H9 (cell line): ENCODE data around the gene TMEM164. TPM values are rescaled to one million over a fixed set of nuclear protein-coding genes. Genes with fewer than 3 reads are reported as not detected.

ENCODE experiments used
- DNase-seq: peaks from one replicate; pipeline ENCODE4 v3.0.0-alpha.2; 2017
- H2AFZ ChIP-seq: one replicate; pipeline ENCODE4 v1.6.1; 2013; ENCODE audit warnings: mild to moderate bottlenecking, low read length, control low read depth, moderate library complexity
- H2AK5ac ChIP-seq: 2 replicates; pipeline ENCODE4 v1.6.1; 2013; ENCODE audit warnings: low read length, control low read depth, mixed read lengths; ENCODE audit not compliant: insufficient read length
- H2BK120ac ChIP-seq: one replicate; pipeline ENCODE4 v1.6.1; 2013; ENCODE audit warnings: low read depth, mild to moderate bottlenecking, low read length, control low read depth, inconsistent platforms; ENCODE audit not compliant: poor library complexity, severe bottlenecking
- H2BK12ac ChIP-seq: 2 replicates; pipeline ENCODE4 v1.6.1; 2013; ENCODE audit warnings: low read length, control low read depth, mixed read lengths, low read depth; ENCODE audit not compliant: insufficient read length
- H2BK15ac ChIP-seq: 2 replicates; pipeline ENCODE4 v1.6.1; 2013; ENCODE audit warnings: low read depth, low read length, control low read depth
- H2BK20ac ChIP-seq: one replicate; pipeline ENCODE4 v1.6.1; 2013; ENCODE audit warnings: low read depth, mild to moderate bottlenecking, low read length, control low read depth, inconsistent platforms; ENCODE audit not compliant: poor library complexity, severe bottlenecking
- H2BK5ac ChIP-seq: 2 replicates; pipeline ENCODE4 v1.6.1; 2013; ENCODE audit warnings: low read length, control low read depth, mixed read lengths; ENCODE audit not compliant: insufficient read length
- H3K14ac ChIP-seq: 2 replicates; pipeline ENCODE4 v1.6.1; 2013; ENCODE audit warnings: low read length, control low read depth; ENCODE audit not compliant: insufficient read depth
- H3K18ac ChIP-seq: 2 replicates; pipeline ENCODE4 v1.6.1; 2013; ENCODE audit warnings: low read depth, mild to moderate bottlenecking, mixed read lengths, low read length, control low read depth; ENCODE audit not compliant: insufficient read length
- H3K23ac ChIP-seq: 2 replicates; pipeline ENCODE4 v1.6.1; 2013; ENCODE audit warnings: low read length, control low read depth, mixed read lengths, low read depth; ENCODE audit not compliant: insufficient read length
- H3K23me2 ChIP-seq: 2 replicates; pipeline ENCODE4 v1.6.1; 2013; ENCODE audit warnings: low read depth, mild to moderate bottlenecking, mixed read lengths, low read length, control low read depth; ENCODE audit not compliant: insufficient read length, poor library complexity, severe bottlenecking
- H3K27ac ChIP-seq: 2 replicates; pipeline ENCODE4 v1.5.1; 2013; ENCODE audit warnings: low read length, control low read depth, mixed read lengths, low read depth; ENCODE audit not compliant: insufficient read length
- H3K27me3 ChIP-seq: 2 replicates; pipeline ENCODE4 v1.6.1; 2013; ENCODE audit warnings: low read length, control low read depth, inconsistent platforms; ENCODE audit not compliant: insufficient read depth
- H3K4ac ChIP-seq: 2 replicates; pipeline ENCODE4 v1.6.1; 2013; ENCODE audit warnings: low read depth, mild to moderate bottlenecking, control low read depth, inconsistent platforms, low read length, moderate library complexity
- H3K4me1 ChIP-seq: 2 replicates; pipeline ENCODE4 v1.6.1; 2013; ENCODE audit warnings: low read length, control low read depth, inconsistent platforms; ENCODE audit not compliant: insufficient read depth
- H3K4me2 ChIP-seq: 2 replicates; pipeline ENCODE4 v1.6.1; 2013; ENCODE audit warnings: low read length, control low read depth, mixed read lengths; ENCODE audit not compliant: insufficient read length, insufficient read depth
- H3K56ac ChIP-seq: 2 replicates; pipeline ENCODE4 v1.6.1; 2013; ENCODE audit warnings: low read depth, mild to moderate bottlenecking, mixed read lengths, low read length, control low read depth; ENCODE audit not compliant: insufficient read length
- H3K79me1 ChIP-seq: 2 replicates; pipeline ENCODE4 v1.6.1; 2013; ENCODE audit warnings: low read depth, mild to moderate bottlenecking, moderate library complexity, low read length, control low read depth, inconsistent platforms; ENCODE audit not compliant: insufficient read depth, poor library complexity, severe bottlenecking
- H3K79me2 ChIP-seq: 2 replicates; pipeline ENCODE4 v1.6.1; 2013; ENCODE audit warnings: low read length, control low read depth, inconsistent platforms; ENCODE audit not compliant: insufficient read depth
- H3K9ac ChIP-seq: 2 replicates; pipeline ENCODE4 v1.6.1; 2013; ENCODE audit warnings: low read length, control low read depth, mixed read lengths; ENCODE audit not compliant: insufficient read length; ENCODE audit errors: extremely low read depth
- H3K9me3 ChIP-seq: one replicate; pipeline ENCODE4 v1.6.1; 2013; ENCODE audit warnings: low read depth, low read length, inconsistent platforms; ENCODE audit not compliant: control insufficient read depth
- H3T11ph ChIP-seq: one replicate; pipeline ENCODE4 v1.6.1; 2013; ENCODE audit warnings: mild to moderate bottlenecking, low read length, control low read depth, inconsistent platforms
- H4K20me1 ChIP-seq: one replicate; pipeline ENCODE4 v1.6.1; 2013; ENCODE audit not compliant: control insufficient read depth, insufficient read length, insufficient read depth
- H4K5ac ChIP-seq: 2 replicates; pipeline ENCODE4 v1.6.1; 2013; ENCODE audit warnings: low read depth, mild to moderate bottlenecking, mixed read lengths, low read length, control low read depth; ENCODE audit not compliant: insufficient read length
- H4K8ac ChIP-seq: replicated peaks from 2 replicates; pipeline ENCODE4 v1.6.1; 2013; ENCODE audit warnings: low read length, control low read depth, mixed read lengths, low read depth; ENCODE audit not compliant: insufficient read length
- H4K91ac ChIP-seq: 2 replicates; pipeline ENCODE4 v1.6.1; 2013; ENCODE audit warnings: low read depth, mild to moderate bottlenecking, moderate library complexity, mixed read lengths, low read length, control low read depth; ENCODE audit not compliant: insufficient read length
- H3K27ac Mint-ChIP-seq, 3 experiments: 2 replicates in 2 of 3; 3 replicates in 1 of 3; pipeline ENCODE4 v1.8.0; 2020 to 2021; ENCODE audit warnings: mixed read lengths in 3 of 3, mild to moderate bottlenecking in 1 of 3, moderate library complexity in 1 of 3
- H3K27me3 Mint-ChIP-seq: 2 replicates; pipeline ENCODE4 v1.8.0; 2021; ENCODE audit warnings: low read depth, mild to moderate bottlenecking, moderate library complexity, mixed read lengths
- H3K36me3 Mint-ChIP-seq, 3 experiments: 2 replicates in 2 of 3; 3 replicates in 1 of 3; pipeline ENCODE4 v1.8.0; 2020 to 2021; ENCODE audit warnings: low read depth in 3 of 3, mixed read lengths in 3 of 3; ENCODE audit not compliant: insufficient read depth in 1 of 3
- H3K4me1 Mint-ChIP-seq, 2 experiments: 2 replicates each; pipeline ENCODE4 v1.8.0; 2020; ENCODE audit warnings: mixed read lengths in 2 of 2
- H3K4me3 Mint-ChIP-seq, 2 experiments: 2 replicates in 1 of 2; 3 replicates in 1 of 2; pipeline ENCODE4 v1.8.0; 2020 to 2021; ENCODE audit warnings: mild to moderate bottlenecking in 2 of 2, mixed read lengths in 2 of 2, moderate library complexity in 1 of 2
- H3K9me3 Mint-ChIP-seq, 2 experiments: 2 replicates in 1 of 2; 3 replicates in 1 of 2; pipeline ENCODE4 v1.8.0; 2020; ENCODE audit warnings: mild to moderate bottlenecking in 2 of 2, mixed read lengths in 2 of 2, moderate library complexity in 1 of 2
- WGBS: extraction: QIAGEN DNeasy Blood & Tissue Kit; methylation state at CpG from one replicate; pipeline ENCODE4 v1.1.7; 2013; ENCODE audit warnings: missing lambda C conversion rate, low lambda C conversion rate, mixed read lengths; ENCODE audit not compliant: insufficient read length; ENCODE audit errors: extremely low coverage; 5-methylcytosine and 5-hydroxymethylcytosine counted together
- total RNA-seq: library from RNA; stranded (reverse); gene quantifications from 2 replicates; pipeline ENCODE4 v1.2.1, GENCODE V29; 2021
- TF ChIP-seq, protein P1 (sequence below): fragments of 200-600 bp; sonication (generic); conservative IDR thresholded peaks from 3 replicates; pipeline ENCODE4 v1.8.0; 2021; ENCODE audit warnings: antibody characterized with exemption, mild to moderate bottlenecking

Gene TMEM164
- total RNA-seq, 1 experiment from 2014 or later, result 30.4 TPM

DNA sequence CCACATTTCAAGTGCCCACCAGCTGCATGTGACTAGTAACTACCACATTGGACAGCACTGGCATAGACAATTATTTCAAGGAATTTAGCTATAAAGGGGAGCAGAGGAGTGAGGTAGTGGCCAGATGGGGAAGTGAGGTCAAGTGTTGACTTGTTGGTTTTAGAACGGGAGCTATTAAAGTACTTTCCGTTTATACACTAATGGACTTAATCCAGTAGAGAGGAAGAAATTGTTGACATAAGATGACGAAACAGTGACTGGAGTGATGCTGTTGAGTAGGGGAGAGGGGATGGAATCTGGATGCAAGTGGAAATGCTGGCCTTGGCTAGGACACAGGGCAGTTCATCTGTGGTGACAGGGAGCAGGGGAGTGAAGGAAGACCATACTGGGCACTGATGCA, 160.6 kb downstream of the TMEM164 start:
- Histone ChIP-seq H3K9ac (no peak overlapping the region), H3K79me1 (no peaks in the 10 kb centered on the region), H3K56ac (no peak overlapping the region), H2BK120ac (no peak overlapping the region), H3K79me2 (no peaks in the 10 kb centered on the region), H3K23me2 (no peaks in the 10 kb centered on the region), H3K4me2 (no peak overlapping the region), H2BK5ac (no peak overlapping the region), H3T11ph (no peak overlapping the region), H2BK12ac (no peak overlapping the region), H4K5ac (no peak overlapping the region), H2BK15ac (no peak overlapping the region), H3K27ac (no peak overlapping the region), H2BK20ac (no peak overlapping the region), H2AK5ac (no peak overlapping the region), H3K4me1 (peaks cover 2% of the 10 kb centered on the region; the same call in 1 of the 2 replicates), H3K27me3 (no peaks in the 10 kb centered on the region), H4K20me1 (no peaks in the 10 kb centered on the region), H4K91ac (no peak overlapping the region), H4K8ac (no peak overlapping the region), H3K4ac (no peak overlapping the region), H3K23ac (no peak overlapping the region), H3K18ac (no peak overlapping the region), H3K9me3 (no peaks in the 10 kb centered on the region), H3K14ac (no peak overlapping the region), H2AFZ (no peak overlapping the region)
- TF ChIP-seq, protein P1, sequence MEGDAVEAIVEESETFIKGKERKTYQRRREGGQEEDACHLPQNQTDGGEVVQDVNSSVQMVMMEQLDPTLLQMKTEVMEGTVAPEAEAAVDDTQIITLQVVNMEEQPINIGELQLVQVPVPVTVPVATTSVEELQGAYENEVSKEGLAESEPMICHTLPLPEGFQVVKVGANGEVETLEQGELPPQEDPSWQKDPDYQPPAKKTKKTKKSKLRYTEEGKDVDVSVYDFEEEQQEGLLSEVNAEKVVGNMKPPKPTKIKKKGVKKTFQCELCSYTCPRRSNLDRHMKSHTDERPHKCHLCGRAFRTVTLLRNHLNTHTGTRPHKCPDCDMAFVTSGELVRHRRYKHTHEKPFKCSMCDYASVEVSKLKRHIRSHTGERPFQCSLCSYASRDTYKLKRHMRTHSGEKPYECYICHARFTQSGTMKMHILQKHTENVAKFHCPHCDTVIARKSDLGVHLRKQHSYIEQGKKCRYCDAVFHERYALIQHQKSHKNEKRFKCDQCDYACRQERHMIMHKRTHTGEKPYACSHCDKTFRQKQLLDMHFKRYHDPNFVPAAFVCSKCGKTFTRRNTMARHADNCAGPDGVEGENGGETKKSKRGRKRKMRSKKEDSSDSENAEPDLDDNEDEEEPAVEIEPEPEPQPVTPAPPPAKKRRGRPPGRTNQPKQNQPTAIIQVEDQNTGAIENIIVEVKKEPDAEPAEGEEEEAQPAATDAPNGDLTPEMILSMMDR, result no peak
- Mint-ChIP-seq H3K4me1 (peaks cover 3 to 5% of the 10 kb centered on the region in 2 experiments; a peak in 3 of 4 replicates), H3K36me3 (no peaks in the 10 kb centered on the region), H3K9me3 (no peaks in the 10 kb centered on the region), H3K27me3 (no peaks in the 10 kb centered on the region), H3K27ac (no peak overlapping the region), H3K4me3 (no peak overlapping the region)
- WGBS, result no CpG with 5 or more reads among the region's 3 CpGs
- DNase-seq, result no peak
